GM12892 (cell line): Measurements from ENCODE around the gene ZNF674.

ENCODE experiments used
- POLR2A ChIP-seq: IDR thresholded peaks from 2 replicates; pipeline ENCODE4 v1.6.1; 2011; ENCODE audit warnings: low read depth, low read length, control low read depth
- POLR2AphosphoS5 ChIP-seq: IDR thresholded peaks from 2 replicates; pipeline ENCODE4 v1.6.1; 2011; ENCODE audit warnings: low read depth, low read length, control low read depth
- TAF1 ChIP-seq: IDR thresholded peaks from 2 replicates; pipeline ENCODE4 v1.6.1; 2011; ENCODE audit warnings: low read depth, mild to moderate bottlenecking, control low read depth, low read length, borderline replicate concordance

GRCh38 chrX:46547857-46548256 lies 2.6 kb upstream of the ZNF674 start:
- no peak for TF ChIP-seq POLR2AphosphoS5
- no peak for TF ChIP-seq TAF1
- TF ChIP-seq POLR2A: no peak
